ENCODE data around the gene ABCB1. TPM values are rescaled to one million over a fixed set of nuclear protein-coding genes. Genes with fewer than 3 reads are reported as not detected.

The ABCB1 gene
- total and polyA plus RNA-seq, 10 of the 15 experiments (the other 5 are each of a cell fraction or from before 2014, with no cell fraction given) = 0.40 to 13.9 (median 1.9) TPM

DNA sequence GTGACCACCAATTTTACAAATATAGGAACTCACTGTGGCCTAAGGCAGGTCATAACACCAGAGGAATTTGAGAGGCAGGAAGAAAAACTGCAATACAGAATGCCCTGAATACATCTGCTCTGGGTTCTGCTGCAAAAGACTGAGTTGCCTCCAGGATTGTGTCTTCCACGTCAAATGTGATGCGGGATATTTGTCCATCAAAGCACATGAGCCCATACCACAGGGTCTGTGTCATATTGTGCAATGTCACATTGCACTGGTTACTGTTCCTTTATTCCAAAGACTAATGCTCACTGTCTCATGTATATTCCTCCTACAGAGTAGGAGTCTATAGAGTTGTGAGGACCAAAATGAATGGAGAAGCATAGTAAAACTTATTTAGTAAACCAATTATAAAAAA lies 66.6 kb downstream of the ABCB1 start:
- Histone ChIP-seq H3K27ac (ENCODE audit: control insufficient read depth, insufficient read depth) (no peak overlapping the region), H3K4me1 (ENCODE audit: control insufficient read depth, insufficient read depth, low read length) (no peaks in the 10 kb centered on the region), H4K20me1 (ENCODE audit: control insufficient read depth, insufficient read depth) (no peaks in the 10 kb centered on the region), H3K9ac (ENCODE audit: control insufficient read depth, insufficient read depth, low read length) (no peak overlapping the region), H3K9me3 (replicated peaks; ENCODE audit: control insufficient read depth, insufficient read depth, low read length) (no peaks in the 10 kb centered on the region), H3K4me2 (ENCODE audit: control insufficient read depth, insufficient read depth) (no peak overlapping the region), H3K79me2 (ENCODE audit: control insufficient read depth, insufficient read depth, low read length) (no peaks in the 10 kb centered on the region), H3K27me3 (replicated peaks in 1 of 2; ENCODE audit: control insufficient read depth in 2 of 2, insufficient read depth in 2 of 2, low read length in 1 of 2) (no peaks in the 10 kb centered on the region), H3K4me3 (no peak overlapping the region), H3K36me3 (ENCODE audit: control insufficient read depth in 2 of 2, insufficient read depth in 2 of 2, low read length in 1 of 2) (no peaks in the 10 kb centered on the region), H2AFZ (ENCODE audit: control insufficient read depth, low read depth, low read length) (no peak overlapping the region)
- FAIRE-seq (no peak), DNase-seq (ENCODE audit: low read depth, low spot score) (no peak), ATAC-seq (no peak)
- in situ Hi-C loops (cut with MboI) = no loop called here
- 78% methylated on average over 2 of the region's 2 CpGs for WGBS (ENCODE audit: insufficient coverage, insufficient replicate concordance, low lambda C conversion rate, missing lambda C conversion rate)
- RAD21 ChIA-PET (ENCODE audit: unreplicated experiment) = no interaction called here
- TF ChIP-seq MTA2 (IDR thresholded peaks at IDR 0.05; ENCODE audit: low read depth) (no peak), RELA (IDR thresholded peaks at IDR 0.05; ENCODE audit: borderline replicate concordance, partially characterized antibody) (no peak), ZNF217 (IDR thresholded peaks at IDR 0.05) (no peak), DPF2 (IDR thresholded peaks at IDR 0.05) (no peak), ATF7 (IDR thresholded peaks at IDR 0.05; ENCODE audit: low read depth) (no peak), CEBPB (IDR thresholded peaks at IDR 0.05; ENCODE audit: borderline replicate concordance in 1 of 2, low read depth in 2 of 2, low read length in 2 of 2) (no peak)
- TF ChIP-seq, protein P1, sequence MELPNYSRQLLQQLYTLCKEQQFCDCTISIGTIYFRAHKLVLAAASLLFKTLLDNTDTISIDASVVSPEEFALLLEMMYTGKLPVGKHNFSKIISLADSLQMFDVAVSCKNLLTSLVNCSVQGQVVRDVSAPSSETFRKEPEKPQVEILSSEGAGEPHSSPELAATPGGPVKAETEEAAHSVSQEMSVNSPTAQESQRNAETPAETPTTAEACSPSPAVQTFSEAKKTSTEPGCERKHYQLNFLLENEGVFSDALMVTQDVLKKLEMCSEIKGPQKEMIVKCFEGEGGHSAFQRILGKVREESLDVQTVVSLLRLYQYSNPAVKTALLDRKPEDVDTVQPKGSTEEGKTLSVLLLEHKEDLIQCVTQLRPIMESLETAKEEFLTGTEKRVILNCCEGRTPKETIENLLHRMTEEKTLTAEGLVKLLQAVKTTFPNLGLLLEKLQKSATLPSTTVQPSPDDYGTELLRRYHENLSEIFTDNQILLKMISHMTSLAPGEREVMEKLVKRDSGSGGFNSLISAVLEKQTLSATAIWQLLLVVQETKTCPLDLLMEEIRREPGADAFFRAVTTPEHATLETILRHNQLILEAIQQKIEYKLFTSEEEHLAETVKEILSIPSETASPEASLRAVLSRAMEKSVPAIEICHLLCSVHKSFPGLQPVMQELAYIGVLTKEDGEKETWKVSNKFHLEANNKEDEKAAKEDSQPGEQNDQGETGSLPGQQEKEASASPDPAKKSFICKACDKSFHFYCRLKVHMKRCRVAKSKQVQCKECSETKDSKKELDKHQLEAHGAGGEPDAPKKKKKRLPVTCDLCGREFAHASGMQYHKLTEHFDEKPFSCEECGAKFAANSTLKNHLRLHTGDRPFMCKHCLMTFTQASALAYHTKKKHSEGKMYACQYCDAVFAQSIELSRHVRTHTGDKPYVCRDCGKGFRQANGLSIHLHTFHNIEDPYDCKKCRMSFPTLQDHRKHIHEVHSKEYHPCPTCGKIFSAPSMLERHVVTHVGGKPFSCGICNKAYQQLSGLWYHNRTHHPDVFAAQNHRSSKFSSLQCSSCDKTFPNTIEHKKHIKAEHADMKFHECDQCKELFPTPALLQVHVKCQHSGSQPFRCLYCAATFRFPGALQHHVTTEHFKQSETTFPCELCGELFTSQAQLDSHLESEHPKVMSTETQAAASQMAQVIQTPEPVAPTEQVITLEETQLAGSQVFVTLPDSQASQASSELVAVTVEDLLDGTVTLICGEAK (IDR thresholded peaks at IDR 0.05; ENCODE audit: borderline replicate concordance) = no peak
- TF ChIP-seq, protein P2, sequence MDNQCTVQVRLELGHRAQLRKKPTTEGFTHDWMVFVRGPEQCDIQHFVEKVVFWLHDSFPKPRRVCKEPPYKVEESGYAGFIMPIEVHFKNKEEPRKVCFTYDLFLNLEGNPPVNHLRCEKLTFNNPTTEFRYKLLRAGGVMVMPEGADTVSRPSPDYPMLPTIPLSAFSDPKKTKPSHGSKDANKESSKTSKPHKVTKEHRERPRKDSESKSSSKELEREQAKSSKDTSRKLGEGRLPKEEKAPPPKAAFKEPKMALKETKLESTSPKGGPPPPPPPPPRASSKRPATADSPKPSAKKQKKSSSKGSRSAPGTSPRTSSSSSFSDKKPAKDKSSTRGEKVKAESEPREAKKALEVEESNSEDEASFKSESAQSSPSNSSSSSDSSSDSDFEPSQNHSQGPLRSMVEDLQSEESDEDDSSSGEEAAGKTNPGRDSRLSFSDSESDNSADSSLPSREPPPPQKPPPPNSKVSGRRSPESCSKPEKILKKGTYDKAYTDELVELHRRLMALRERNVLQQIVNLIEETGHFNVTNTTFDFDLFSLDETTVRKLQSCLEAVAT (IDR thresholded peaks at IDR 0.05) = no peak
- TF ChIP-seq, protein P3, sequence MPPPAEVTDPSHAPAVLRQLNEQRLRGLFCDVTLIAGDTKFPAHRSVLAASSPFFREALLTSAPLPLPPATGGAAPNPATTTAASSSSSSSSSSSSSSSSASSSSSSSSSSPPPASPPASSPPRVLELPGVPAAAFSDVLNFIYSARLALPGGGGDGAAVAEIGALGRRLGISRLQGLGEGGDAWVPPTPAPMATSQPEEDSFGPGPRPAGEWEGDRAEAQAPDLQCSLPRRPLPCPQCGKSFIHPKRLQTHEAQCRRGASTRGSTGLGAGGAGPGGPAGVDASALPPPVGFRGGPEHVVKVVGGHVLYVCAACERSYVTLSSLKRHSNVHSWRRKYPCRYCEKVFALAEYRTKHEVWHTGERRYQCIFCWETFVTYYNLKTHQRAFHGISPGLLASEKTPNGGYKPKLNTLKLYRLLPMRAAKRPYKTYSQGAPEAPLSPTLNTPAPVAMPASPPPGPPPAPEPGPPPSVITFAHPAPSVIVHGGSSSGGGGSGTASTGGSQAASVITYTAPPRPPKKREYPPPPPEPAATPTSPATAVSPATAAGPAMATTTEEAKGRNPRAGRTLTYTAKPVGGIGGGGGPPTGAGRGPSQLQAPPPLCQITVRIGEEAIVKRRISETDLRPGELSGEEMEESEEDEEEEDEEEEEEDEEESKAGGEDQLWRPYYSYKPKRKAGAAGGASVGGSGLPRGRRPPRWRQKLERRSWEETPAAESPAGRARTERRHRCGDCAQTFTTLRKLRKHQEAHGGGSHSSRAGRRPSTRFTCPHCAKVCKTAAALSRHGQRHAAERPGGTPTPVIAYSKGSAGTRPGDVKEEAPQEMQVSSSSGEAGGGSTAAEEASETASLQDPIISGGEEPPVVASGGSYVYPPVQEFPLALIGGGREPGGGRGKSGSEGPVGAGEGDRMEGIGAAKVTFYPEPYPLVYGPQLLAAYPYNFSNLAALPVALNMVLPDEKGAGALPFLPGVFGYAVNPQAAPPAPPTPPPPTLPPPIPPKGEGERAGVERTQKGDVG (CRISPR knock-in tag; IDR thresholded peaks at IDR 0.05) = no peak
- TF ChIP-seq, protein P4, sequence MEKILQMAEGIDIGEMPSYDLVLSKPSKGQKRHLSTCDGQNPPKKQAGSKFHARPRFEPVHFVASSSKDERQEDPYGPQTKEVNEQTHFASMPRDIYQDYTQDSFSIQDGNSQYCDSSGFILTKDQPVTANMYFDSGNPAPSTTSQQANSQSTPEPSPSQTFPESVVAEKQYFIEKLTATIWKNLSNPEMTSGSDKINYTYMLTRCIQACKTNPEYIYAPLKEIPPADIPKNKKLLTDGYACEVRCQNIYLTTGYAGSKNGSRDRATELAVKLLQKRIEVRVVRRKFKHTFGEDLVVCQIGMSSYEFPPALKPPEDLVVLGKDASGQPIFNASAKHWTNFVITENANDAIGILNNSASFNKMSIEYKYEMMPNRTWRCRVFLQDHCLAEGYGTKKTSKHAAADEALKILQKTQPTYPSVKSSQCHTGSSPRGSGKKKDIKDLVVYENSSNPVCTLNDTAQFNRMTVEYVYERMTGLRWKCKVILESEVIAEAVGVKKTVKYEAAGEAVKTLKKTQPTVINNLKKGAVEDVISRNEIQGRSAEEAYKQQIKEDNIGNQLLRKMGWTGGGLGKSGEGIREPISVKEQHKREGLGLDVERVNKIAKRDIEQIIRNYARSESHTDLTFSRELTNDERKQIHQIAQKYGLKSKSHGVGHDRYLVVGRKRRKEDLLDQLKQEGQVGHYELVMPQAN (conservative IDR thresholded peaks at IDR 0.05) = no peak
- SMC1A ChIA-PET (ENCODE audit: uncharacterized antibody, unreplicated experiment) = no interaction called here
- CTCF ChIA-PET = no interaction called here
- POLR2A ChIA-PET = no interaction called here
- intact Hi-C loops (cut with micrococcal nuclease; ENCODE audit: unreplicated experiment) = no loop called here
- no TSS peak for BruUV-seq (replicated peaks)

Measured in GM12878 (cell line).